ENCODE results near the gene RNF149.
"Not testable (repeated sequence)": the region's sequence is repeated elsewhere in the genome, so short reads cannot be mapped to it uniquely, and the experiment has no call there.

Gene RNF149

DNA sequence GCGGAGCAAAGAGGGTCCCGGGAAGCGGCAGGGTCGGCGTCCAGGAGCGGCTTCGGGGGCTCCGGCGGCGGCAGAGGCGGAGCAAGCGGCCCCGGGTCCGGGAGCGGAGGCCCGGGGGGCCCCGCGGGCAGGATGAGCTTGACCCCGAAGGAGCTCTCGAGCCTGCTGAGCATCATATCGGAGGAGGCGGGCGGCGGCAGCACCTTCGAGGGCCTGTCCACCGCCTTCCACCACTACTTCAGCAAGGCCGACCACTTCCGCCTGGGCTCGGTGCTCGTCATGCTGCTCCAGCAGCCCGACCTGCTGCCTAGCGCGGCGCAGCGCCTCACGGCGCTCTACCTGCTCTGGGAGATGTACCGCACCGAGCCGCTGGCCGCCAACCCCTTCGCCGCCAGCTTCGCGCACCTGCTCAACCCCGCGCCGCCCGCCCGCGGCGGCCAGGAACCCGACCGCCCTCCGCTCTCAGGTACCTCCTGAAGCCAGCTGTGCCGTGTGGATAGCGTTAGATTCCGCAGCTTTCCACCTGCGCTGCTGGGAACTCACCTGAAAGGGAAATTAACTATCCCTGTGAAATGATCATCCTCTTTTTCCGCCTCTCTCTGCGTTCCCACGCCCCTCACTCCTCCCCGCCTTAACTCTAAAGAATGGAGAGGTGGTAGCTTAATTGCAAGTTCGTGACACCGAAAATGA, 55.3 kb downstream of the RNF149 start:
- peak; percentile 76 for DNase-seq

GRCh38 chr2:101252408-101253012, 56.0 kb downstream of the RNF149 start, which contains the start of gene CNOT11:
CNOT11 (plus strand) TSS chr2:101252886; CDS start chr2:101252965, 79 bp downstream.
- peak; percentile 99 for DNase-seq

GRCh38 chr2:101251844-101252407, 56.6 kb downstream of the RNF149 start:
- no peak for DNase-seq

- not testable (repeated sequence) for DNase-seq
Observed at GRCh38 chr2:101251246-101251781, 57.2 kb downstream of the RNF149 start.

- no peak for DNase-seq
Observed at GRCh38 chr2:101249826-101250225, 58.7 kb downstream of the RNF149 start.

GRCh38 chr2:101248756-101249155, 59.7 kb downstream of the RNF149 start:
- not testable (repeated sequence) for DNase-seq

GRCh38 chr2:101245468-101245867, 63.0 kb downstream of the RNF149 start:
- DNase-seq: not testable (repeated sequence)

DNA sequence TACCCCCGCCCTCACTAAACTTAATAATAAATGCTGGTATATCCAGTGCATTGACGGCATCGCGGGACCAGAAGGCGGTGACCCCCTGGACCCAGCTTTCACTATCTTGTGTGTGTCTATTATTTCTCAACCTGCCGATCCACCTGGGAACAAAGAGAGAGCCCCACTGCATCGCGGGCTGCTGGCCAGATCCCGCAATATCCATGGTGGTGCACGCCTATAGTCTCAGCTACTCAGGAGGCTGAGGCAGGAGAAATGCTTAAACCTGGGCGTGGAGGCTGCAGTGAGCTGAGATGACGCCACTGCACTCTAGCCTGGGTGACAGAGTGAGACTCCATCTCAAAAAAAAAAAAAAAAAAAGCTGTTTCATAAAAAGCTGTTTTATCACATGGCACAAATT, 63.6 kb downstream of the RNF149 start:
- DNase-seq: not testable (repeated sequence)

DNA sequence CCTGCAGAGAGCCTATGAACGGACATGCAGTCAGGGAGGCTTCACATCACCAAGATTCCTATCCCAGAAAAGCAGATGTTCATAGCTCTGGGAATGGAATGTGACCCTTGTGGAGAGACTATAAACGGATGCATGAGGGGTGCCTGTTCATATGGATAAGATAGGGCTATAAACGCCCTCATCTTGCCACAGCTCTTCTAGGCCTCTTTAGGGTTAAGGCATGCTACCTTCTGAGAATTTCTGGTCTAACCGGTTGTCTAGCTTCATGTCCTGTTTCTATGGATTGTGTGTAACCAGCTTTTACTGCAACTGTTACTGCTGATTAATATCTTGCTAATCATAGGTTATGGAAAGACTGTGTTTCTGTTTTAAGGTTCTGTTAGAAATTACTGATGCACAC, 64.1 kb downstream of the RNF149 start:
- not testable (repeated sequence) for DNase-seq

- DNase-seq: no peak
Observed at GRCh38 chr2:101241158-101241557, 67.3 kb downstream of the RNF149 start.

- DNase-seq: peak; percentile 27
Observed at GRCh38 chr2:101240694-101241093, 67.8 kb downstream of the RNF149 start.

DNA sequence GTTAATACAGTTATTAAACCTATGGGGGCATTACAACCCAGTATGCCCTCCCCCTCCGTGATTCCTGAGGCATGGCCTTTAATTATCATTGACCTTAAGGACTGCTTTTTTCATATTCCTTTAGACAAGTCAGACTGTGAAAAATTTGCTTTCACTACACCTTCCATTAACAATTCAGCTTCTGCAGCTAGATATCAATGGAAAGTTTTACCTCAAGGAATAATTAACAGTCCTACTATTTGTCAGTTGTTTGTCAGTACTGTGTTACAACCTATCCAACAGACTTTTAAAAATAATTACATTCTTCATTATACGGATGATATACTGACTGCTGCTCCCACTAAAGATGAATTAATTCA, 68.8 kb downstream of the RNF149 start:
- DNase-seq: not testable (repeated sequence)

DNA sequence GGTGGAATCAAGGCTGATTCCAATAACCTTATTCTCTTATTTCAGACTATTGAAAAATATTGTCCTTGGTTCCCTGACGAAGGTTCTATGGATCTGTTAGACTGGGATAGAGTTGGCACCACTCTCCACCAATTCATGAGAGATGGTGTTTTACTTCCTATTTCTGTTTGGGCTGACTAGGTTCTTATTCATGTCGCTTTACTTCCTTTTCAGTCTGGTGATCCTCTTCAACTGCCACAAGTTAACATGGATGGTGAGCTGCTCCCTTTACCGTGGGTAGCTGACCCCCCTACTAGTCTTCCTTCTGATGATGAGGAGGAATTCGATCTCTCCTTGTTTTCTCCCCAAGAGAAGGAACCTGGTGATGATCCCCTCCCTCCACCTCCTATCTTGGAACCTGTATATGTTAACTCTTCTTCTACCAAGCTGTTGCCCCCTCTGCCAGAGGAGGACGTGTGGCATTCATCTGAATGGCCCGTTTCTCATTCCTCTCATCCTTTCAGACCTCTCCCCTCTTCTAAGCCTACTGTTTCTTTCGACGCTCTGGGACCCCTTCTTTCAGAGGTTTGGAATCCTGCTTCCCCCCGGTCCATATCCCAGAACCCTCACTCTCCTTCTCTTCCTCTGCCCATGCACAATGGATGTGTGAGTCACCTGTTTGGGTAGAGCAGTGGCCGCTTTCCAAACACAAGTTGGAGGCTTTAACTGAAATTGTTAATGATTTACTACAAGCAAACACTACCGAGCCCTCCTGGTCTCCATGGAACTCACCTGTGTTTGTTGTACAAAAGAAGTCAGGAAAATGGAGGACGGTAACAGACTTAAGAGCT, 69.4 kb downstream of the RNF149 start:
- DNase-seq: no peak

- not testable (repeated sequence) for DNase-seq
Observed at GRCh38 chr2:101237944-101238343, 70.6 kb downstream of the RNF149 start.

GRCh38 chr2:101235956-101236355, 72.5 kb downstream of the RNF149 start:
- DNase-seq: not testable (repeated sequence)

DNA sequence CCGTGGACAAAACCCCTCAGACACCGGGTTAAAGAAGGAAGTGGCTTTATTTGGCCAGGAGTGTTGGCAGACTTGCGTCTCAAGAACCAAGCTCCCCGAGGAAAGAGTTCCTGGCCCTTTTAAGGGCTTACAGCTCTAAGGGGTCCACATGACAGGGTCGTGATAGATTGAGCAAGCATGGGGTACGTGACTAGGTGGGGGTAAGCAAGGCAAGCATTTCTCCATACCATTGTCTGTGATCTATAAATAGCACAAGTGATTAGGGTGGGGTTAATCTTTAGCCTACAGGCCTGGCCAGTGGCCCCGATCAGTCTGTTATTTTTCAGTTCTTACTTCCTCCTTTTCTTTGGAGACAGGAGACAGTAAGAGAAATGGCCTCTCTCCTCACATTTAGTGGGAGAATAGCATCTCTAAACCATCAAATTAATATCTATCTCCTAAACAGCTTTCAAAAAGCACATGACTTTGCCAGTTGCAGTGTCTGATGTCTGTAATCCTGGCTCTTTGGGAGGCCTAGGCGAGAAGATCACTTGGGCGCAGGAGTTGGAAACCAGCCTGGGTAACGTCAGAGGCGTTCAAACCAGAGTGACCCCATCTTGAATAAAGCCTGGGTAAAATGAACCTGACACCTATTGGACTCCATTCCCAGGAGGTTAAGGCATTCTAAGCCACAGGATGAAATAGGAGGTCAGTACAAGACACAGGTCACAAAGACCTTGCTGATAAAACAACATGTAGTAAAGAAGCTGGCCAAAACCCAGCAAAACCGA, 74.1 kb downstream of the RNF149 start:
- DNase-seq: no peak

- DNase-seq: no peak
Observed at GRCh38 chr2:101232770-101233169, 75.7 kb downstream of the RNF149 start.

DNA sequence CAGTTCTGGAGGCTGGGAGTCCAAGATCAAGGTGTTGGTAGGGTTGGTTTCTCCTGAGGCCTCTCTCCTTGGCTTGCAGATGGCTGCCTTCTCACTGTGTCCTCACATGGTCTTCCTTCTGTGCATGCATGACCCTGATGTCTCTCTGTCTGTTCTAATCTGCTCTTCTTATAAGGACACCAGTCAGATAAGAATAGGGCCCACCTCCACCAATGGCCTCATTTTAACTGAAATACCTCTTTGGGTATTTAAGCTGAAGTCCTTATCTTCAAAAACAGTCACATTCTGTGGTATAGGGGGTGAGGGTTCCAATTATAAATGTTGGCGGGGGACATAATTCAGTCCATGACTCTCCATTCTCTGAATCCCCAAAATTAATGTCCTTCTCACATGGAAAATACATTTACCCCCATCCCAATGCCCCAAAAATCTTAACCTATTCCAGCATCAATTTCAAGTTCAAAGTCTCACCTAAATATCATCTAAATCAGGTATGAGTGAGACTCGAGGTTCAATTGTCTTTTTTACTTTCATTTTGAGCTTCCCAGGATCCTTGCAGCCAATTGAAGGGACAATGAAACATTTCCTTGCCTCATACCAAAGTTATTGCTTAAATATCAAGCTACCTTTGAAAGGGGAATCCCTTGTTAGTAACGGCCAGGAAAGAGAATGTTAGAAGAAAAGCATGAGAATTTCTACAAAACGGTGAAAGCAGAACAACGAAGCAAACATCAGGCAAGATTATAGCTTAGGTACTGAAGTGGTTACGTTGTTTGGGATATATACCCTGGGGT, 76.4 kb downstream of the RNF149 start:
- no peak for DNase-seq

DNA sequence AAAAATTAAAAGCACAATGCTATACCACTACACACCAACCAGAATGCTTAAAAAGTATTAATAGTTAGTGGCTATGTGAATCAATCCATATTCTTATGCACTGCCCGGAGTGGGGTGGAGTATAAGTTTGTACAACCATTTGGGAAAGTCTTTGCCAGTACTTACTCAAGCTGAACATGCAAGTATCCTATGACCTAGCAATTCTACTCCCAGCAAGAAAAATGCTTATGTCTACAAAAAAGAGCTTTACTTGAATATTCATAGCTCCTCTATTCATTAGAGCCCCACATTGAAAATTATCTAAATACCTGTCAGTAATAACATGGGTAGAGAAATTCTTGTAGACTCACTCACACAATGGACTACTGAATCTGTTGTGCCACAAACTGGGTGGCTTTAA, 77.3 kb downstream of the RNF149 start:
- no peak for DNase-seq

DNA sequence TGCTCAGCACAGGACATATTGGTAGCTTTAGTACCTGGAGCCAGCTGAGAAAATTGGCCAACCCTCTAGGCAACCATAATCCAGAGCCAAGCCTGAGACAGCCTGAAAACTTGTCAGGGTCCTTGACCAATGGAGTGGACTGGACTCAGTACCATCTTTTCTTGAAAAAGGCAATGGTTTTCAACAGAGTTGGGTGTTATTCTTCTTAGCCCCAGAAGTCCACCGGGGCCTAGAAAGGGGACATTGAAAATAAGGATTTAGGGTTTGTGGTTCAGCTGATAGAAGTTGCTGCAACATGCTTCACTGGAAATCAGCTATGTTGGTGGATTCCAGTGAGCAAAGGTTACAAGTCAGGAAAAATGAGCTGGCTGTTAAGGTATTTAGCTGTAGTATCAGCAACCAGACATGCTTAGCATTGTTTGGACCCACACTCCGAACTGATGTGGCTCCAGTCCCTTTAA, 77.9 kb downstream of the RNF149 start:
- DNase-seq: no peak

All from activated CD4-positive, alpha-beta T cell treated with anti-CD3 and anti-CD28 coated beads, Interleukin-2, Interleukin-6, amounts not matched to agents 100 ng/mL and 50 ng/mL, durations not matched to agents 16 hours and 8 hours (primary cell).